H54 (cell line): ENCODE data around the gene PRDM16.
A peak's percentile ranks its signal among the peaks of the same experiment; 100 is the strongest.

Source experiments
- DNase-seq: peaks from one replicate; pipeline ENCODE4 v3.0.0; 2011; ENCODE audit warnings: low spot score, mixed read lengths; ENCODE audit not compliant: insufficient read length
- FAIRE-seq: peaks from 3 replicates; lab custom pipeline; 2011; peaks lifted over from hg19 to GRCh38; lab: Jason Lieb, UNC
- POLR2A ChIP-seq: IDR thresholded peaks from 2 replicates; pipeline ENCODE4 v1.6.1; 2011; ENCODE audit warnings: low read depth, mild to moderate bottlenecking, low read length

PRDM16 gene

GRCh38 chr1:3311711-3312110 is 242.7 kb downstream of the PRDM16 start:
- FAIRE-seq: no peak
- no peak for TF ChIP-seq POLR2A

GRCh38 chr1:3312310-3312897 is 243.4 kb downstream of the PRDM16 start:
- no peak for DNase-seq
- no peak for FAIRE-seq

More at GRCh38 chr1:3311711-3312110, 242.7 kb downstream of the PRDM16 start:
- no peak for DNase-seq

GRCh38 chr1:3312898-3313575 is 244.0 kb downstream of the PRDM16 start:
- FAIRE-seq (peak; percentile 78), DNase-seq (peak; percentile 90)
- peak; percentile 13; the same call in 1 of the 2 replicates for TF ChIP-seq POLR2A

More at GRCh38 chr1:3312310-3312897, 243.4 kb downstream of the PRDM16 start:
- no peak for TF ChIP-seq POLR2A

- FAIRE-seq (no peak), DNase-seq (peak; percentile 41)
- no peak for TF ChIP-seq POLR2A
Measured at GRCh38 chr1:3313576-3313950, 244.6 kb downstream of the PRDM16 start.

GRCh38 chr1:3314491-3315381 is 245.7 kb downstream of the PRDM16 start:
- FAIRE-seq (no peak), DNase-seq (no peak)
- no peak for TF ChIP-seq POLR2A

- no peak for FAIRE-seq
- no peak for TF ChIP-seq POLR2A
- DNase-seq: no peak
Measured at GRCh38 chr1:3315399-3316339, 246.7 kb downstream of the PRDM16 start.

- DNase-seq (no peak), FAIRE-seq (no peak)
- no peak for TF ChIP-seq POLR2A
Measured at GRCh38 chr1:3316340-3316943, 247.4 kb downstream of the PRDM16 start.

GRCh38 chr1:3317456-3317855 is 248.5 kb downstream of the PRDM16 start:
- DNase-seq: no peak
- no peak for FAIRE-seq
- no peak for TF ChIP-seq POLR2A

GRCh38 chr1:3318329-3318728 is 249.3 kb downstream of the PRDM16 start:
- no peak for DNase-seq
- TF ChIP-seq POLR2A: no peak
- FAIRE-seq: no peak

GRCh38 chr1:3319874-3320245 is 250.9 kb downstream of the PRDM16 start:
- TF ChIP-seq POLR2A: no peak
- DNase-seq (peak; percentile 70), FAIRE-seq (peak; percentile 61)

GRCh38 chr1:3320246-3321152 is 251.5 kb downstream of the PRDM16 start:
- DNase-seq (no peak), FAIRE-seq (no peak)
- no peak for TF ChIP-seq POLR2A
